ENCODE data around the gene RNF144A.

- no peak for TF ChIP-seq CTCF (IDR thresholded peaks at IDR 0.05)
- TF ChIP-seq POLR2A (IDR thresholded peaks at IDR 0.05) = no peak
Measured at GRCh38 chr2:7070483-7070882, 153.3 kb downstream of the RNF144A start.

All from Peyer's patch (tissue), 4 donors.